Stomach (tissue), 4 donors: Measurements from ENCODE around the gene WASF2.

ENCODE experiments used
- CTCF ChIP-seq, 7 experiments: fragments of 450-650 bp in 4 of 7; fragments of 200-600 bp in 3 of 7; sonication (generic) in 3 of 7; IDR thresholded peaks; one replicate each; pipeline ENCODE4 v1.5.1; 2016 to 2019; ENCODE audit warnings: antibody characterized with exemption in 7 of 7, control low read depth in 2 of 7, mild to moderate bottlenecking in 1 of 7
- EP300 ChIP-seq: sonication (generic); formaldehyde crosslinking; IDR thresholded peaks from one replicate; pipeline ENCODE4 v1.6.1; 2017; ENCODE audit warnings: antibody characterized with exemption
- POLR2A ChIP-seq, 4 donors: fragments of 450-650 bp; IDR thresholded peaks; one replicate each; pipeline ENCODE4 v1.6.1; 2016; ENCODE audit warnings: antibody characterized with exemption in 4 of 4, control low read depth in 2 of 4, mild to moderate bottlenecking in 1 of 4, moderate library complexity in 1 of 4
- POLR2AphosphoS5 ChIP-seq, 3 donors: sonication (generic); formaldehyde crosslinking; IDR thresholded peaks; one replicate each; pipeline ENCODE4 v1.6.1; 2016; ENCODE audit warnings: antibody characterized with exemption in 3 of 3

- TF ChIP-seq CTCF (IDR thresholded peaks at IDR 0.05) (no peak), POLR2AphosphoS5 (IDR thresholded peaks at IDR 0.05) (no peak), POLR2A (IDR thresholded peaks at IDR 0.05) (no peak), EP300 (no peak)
These were observed 92.2 kb downstream of the WASF2 start for GRCh38 chr1:27397749-27398148.
